Transverse colon (tissue), 4 donors: ENCODE measurements around the gene KCNN2.

Source experiments
- EP300 ChIP-seq: sonication (generic); formaldehyde crosslinking; IDR thresholded peaks from one replicate; pipeline ENCODE4 v1.6.1; 2017; ENCODE audit warnings: antibody characterized with exemption, low read depth
- POLR2A ChIP-seq: fragments of 450-650 bp; IDR thresholded peaks from one replicate; pipeline ENCODE4 v1.6.1; 2016; ENCODE audit warnings: antibody characterized with exemption, mild to moderate bottlenecking, moderate library complexity
- POLR2AphosphoS5 ChIP-seq, 3 donors: sonication (generic); formaldehyde crosslinking; IDR thresholded peaks; one replicate each; pipeline ENCODE4 v1.6.1; 2016; ENCODE audit warnings: antibody characterized with exemption in 3 of 3
- TF ChIP-seq, protein P1 (sequence below), 5 experiments: fragments of 200-600 bp in 3 of 5; fragments of 450-650 bp in 2 of 5; sonication (generic) in 3 of 5; IDR thresholded peaks; 1 replicate in 2 of 5; 2 replicates in 3 of 5; pipeline ENCODE4 v1.5.1; 2016 to 2017; ENCODE audit warnings: antibody characterized with exemption in 5 of 5, inconsistent platforms in 3 of 5, mild to moderate bottlenecking in 2 of 5, moderate library complexity in 1 of 5

DNA sequence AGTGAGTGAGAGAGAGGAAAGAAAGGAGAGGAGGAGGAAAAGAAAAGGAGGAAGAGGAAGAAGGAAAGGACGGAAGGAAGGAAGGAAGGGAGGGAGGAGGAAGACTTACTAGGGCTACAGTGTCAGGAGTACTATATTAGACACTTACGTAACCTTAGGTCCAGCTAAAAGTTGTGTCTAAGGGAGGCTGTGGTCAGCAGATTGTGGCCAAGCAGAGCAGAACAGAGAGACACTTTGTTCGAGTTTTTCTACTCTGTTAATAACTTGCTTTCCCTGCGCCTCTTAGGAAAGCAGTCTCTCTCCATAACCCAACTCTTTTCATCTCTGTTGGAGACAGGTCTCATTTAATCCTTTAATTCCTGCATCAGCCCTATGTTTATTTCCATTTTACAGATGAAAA, 138.9 kb downstream of the KCNN2 start:
- TF ChIP-seq POLR2A (no peak), POLR2AphosphoS5 (IDR thresholded peaks at IDR 0.05) (no peak), EP300 (no peak)
- TF ChIP-seq, protein P1, sequence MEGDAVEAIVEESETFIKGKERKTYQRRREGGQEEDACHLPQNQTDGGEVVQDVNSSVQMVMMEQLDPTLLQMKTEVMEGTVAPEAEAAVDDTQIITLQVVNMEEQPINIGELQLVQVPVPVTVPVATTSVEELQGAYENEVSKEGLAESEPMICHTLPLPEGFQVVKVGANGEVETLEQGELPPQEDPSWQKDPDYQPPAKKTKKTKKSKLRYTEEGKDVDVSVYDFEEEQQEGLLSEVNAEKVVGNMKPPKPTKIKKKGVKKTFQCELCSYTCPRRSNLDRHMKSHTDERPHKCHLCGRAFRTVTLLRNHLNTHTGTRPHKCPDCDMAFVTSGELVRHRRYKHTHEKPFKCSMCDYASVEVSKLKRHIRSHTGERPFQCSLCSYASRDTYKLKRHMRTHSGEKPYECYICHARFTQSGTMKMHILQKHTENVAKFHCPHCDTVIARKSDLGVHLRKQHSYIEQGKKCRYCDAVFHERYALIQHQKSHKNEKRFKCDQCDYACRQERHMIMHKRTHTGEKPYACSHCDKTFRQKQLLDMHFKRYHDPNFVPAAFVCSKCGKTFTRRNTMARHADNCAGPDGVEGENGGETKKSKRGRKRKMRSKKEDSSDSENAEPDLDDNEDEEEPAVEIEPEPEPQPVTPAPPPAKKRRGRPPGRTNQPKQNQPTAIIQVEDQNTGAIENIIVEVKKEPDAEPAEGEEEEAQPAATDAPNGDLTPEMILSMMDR (IDR thresholded peaks at IDR 0.05): no peak
